HepG2 (cell line): Measurements from ENCODE around the gene MSI2. TPM values are rescaled to one million over a fixed set of nuclear protein-coding genes. Genes with fewer than 3 reads are reported as not detected.

Source experiments
- ATAC-seq: fragments of 200-7000 bp; cut with Tn5 transposase; 3 replicates; pipeline ENCODE4 v1.9.1; 2020; ENCODE audit warnings: mild to moderate bottlenecking, moderate library complexity
- BruUV-seq: library from RNA; stranded (reverse); fragments of 400-500 nt; replicated peaks from 2 replicates; lab custom pipeline; 2021; lab: Mats Ljungman, UMichigan
- CTCF ChIA-PET: fragments of 300-600 bp; formaldehyde crosslinking; extraction: SDS; loops from one replicate; lab custom pipeline; 2021; ENCODE audit warnings: low total read pairs, inconsistent platforms, low intra/inter-chr PET ratio; lab: Yijun Ruan, JAX
- POLR2A ChIA-PET: fragments of 350-600 bp; sonication (Branson Sonifier 250); formaldehyde crosslinking; loops from one replicate; lab custom pipeline; 2020; ENCODE audit warnings: antibody characterized with exemption, inconsistent platforms; lab: Yijun Ruan, JAX
- DNase-seq: peaks from one replicate; pipeline ENCODE4 v3.0.0-alpha.2; 2015; ENCODE audit warnings: low spot score
- FAIRE-seq: peaks from 3 replicates; lab custom pipeline; 2011; peaks lifted over from hg19 to GRCh38; lab: Jason Lieb, UNC
- H2AFZ ChIP-seq: one replicate; pipeline ENCODE4 v1.6.1; 2011; ENCODE audit warnings: low read length, inconsistent platforms
- H3K27ac ChIP-seq: fragments of 300-600 bp; 3 replicates; pipeline ENCODE4 v1.8.0; 2011; ENCODE audit warnings: mixed run types, mild to moderate bottlenecking, mixed read lengths, low read length, inconsistent platforms; ENCODE audit not compliant: insufficient read depth; ENCODE audit errors: extremely low read length
- H3K27me3 ChIP-seq, 2 experiments: fragments of 200-600 bp in 1 of 2; 2 replicates in 1 of 2; 3 replicates in 1 of 2; pipeline versions ENCODE4 v1.6.0 to v1.8.0; 2011; ENCODE audit warnings: low read length in 2 of 2, mild to moderate bottlenecking in 2 of 2, moderate library complexity in 2 of 2, inconsistent platforms in 1 of 2; ENCODE audit not compliant: insufficient read depth in 2 of 2, control insufficient read depth in 1 of 2
- H3K36me3 ChIP-seq, 2 experiments: fragments of 200-600 bp in 1 of 2; replicated peaks in 1 of 2; 2 replicates in 1 of 2; 3 replicates in 1 of 2; pipeline versions ENCODE4 v1.5.1 to v1.8.0; 2011; ENCODE audit warnings: low read length in 2 of 2, inconsistent platforms in 1 of 2; ENCODE audit not compliant: insufficient read depth in 2 of 2, control insufficient read depth in 1 of 2
- H3K4me1 ChIP-seq: 2 replicates; pipeline ENCODE4 v1.5.1; 2012; ENCODE audit warnings: low read length, inconsistent platforms; ENCODE audit not compliant: insufficient read depth
- H3K4me2 ChIP-seq: 2 replicates; pipeline ENCODE4 v1.6.0; 2011; ENCODE audit warnings: low read depth, low read length, inconsistent platforms
- H3K4me3 ChIP-seq, 3 experiments: fragments of 200-600 bp in 1 of 3; sonication (generic), shearing (Covaris generic) in 1 of 3; replicated peaks in 1 of 3; 2 replicates each; pipeline ENCODE4 v1.5.1; 2011 to 2016; ENCODE audit warnings: low read length in 3 of 3, inconsistent platforms in 2 of 3, low read depth in 2 of 3, mild to moderate bottlenecking in 2 of 3, control low read depth in 1 of 3, mixed read lengths in 1 of 3; ENCODE audit not compliant: insufficient read depth in 1 of 3
- H3K79me2 ChIP-seq: one replicate; pipeline ENCODE4 v1.6.1; 2011; ENCODE audit warnings: low read length, inconsistent platforms; ENCODE audit not compliant: insufficient read depth
- H3K9ac ChIP-seq: 2 replicates; pipeline ENCODE4 v1.6.0; 2011; ENCODE audit warnings: mild to moderate bottlenecking, low read depth, low read length, inconsistent platforms; ENCODE audit not compliant: insufficient read depth
- H3K9me3 ChIP-seq: 2 replicates; pipeline ENCODE4 v1.5.1; 2012; ENCODE audit warnings: mild to moderate bottlenecking, low read length
- H4K20me1 ChIP-seq: 2 replicates; pipeline ENCODE4 v1.6.0; 2011; ENCODE audit warnings: inconsistent platforms, mild to moderate bottlenecking, low read length, moderate library complexity; ENCODE audit not compliant: insufficient read depth
- HNRNPK ChIP-seq: fragments of 200-400 bp; formaldehyde crosslinking; IDR thresholded peaks from 2 replicates; pipeline ENCODE4 v1.6.1; 2018; ENCODE audit warnings: low read length, low read depth, moderate library complexity, mild to moderate bottlenecking; ENCODE audit not compliant: poor library complexity, severe bottlenecking
- YY1 ChIP-seq: IDR thresholded peaks from 2 replicates; pipeline ENCODE4 v1.6.1; 2011; ENCODE audit warnings: low read length, low read depth, moderate library complexity, mild to moderate bottlenecking; ENCODE audit not compliant: insufficient read depth, insufficient replicate concordance
- ZNF160 ChIP-seq: sonication (generic); formaldehyde crosslinking; IDR thresholded peaks from 2 replicates; pipeline ENCODE4 v1.8.0; 2022; ENCODE audit warnings: mild to moderate bottlenecking, inconsistent platforms, missing genetic modification reagents
- ZNF775 ChIP-seq: sonication (generic); formaldehyde crosslinking; IDR thresholded peaks from 2 replicates; pipeline ENCODE4 v1.4.0; 2020; ENCODE audit warnings: missing genetic modification reagents, mild to moderate bottlenecking, moderate library complexity, borderline replicate concordance
- WGBS: methylation state at CpG from one replicate; pipeline ENCODE4 v1.1.6; 2017; ENCODE audit warnings: low lambda C conversion rate; 5-methylcytosine and 5-hydroxymethylcytosine counted together
- in situ Hi-C: cut with HindIII; loops from 2 replicates; pipeline ENCODE4 v1.10.0; 2017; ENCODE audit warnings: low pct_unique_long_range_greater_than_20kb; ENCODE audit not compliant: extremely low pct_ligation_motif_present
- intact Hi-C: fragments of 100-400 bp; cut with micrococcal nuclease; formaldehyde crosslinking; loops from one replicate; pipeline ENCODE4 v1.10.0; 2022; ENCODE audit not compliant: unreplicated experiment
- polyA plus RNA-seq, 8 experiments: library from polyadenylated mRNA; depleted of rRNA in 3 of 8; stranded (reverse) in 7 of 8; unstranded in 1 of 8; fragments of >200 nt; fragmentation: Illumina TruSeq in 4 of 8; extraction: Trizol in 4 of 8; gene quantifications; 2 replicates each; pipeline versions ENCODE4 v1.2.1 to v1.2.3, GENCODE V29; 2011 to 2016; ENCODE audit warnings: low read depth in 4 of 8, missing spikeins in 1 of 8, mixed read lengths in 1 of 8; ENCODE audit not compliant: insufficient read depth in 1 of 8
- total RNA-seq, 5 experiments: library from RNA; depleted of rRNA; stranded (reverse); fragments of >200 nt; fragmentation: Illumina TruSeq; extraction: Trizol; gene quantifications; 2 replicates each; pipeline ENCODE4 v1.2.3, GENCODE V29; 2016; ENCODE audit warnings: low read depth in 1 of 5
- TF ChIP-seq, protein P1 (sequence below): sonication (generic); formaldehyde crosslinking; IDR thresholded peaks from 2 replicates; pipeline ENCODE4 v1.4.0; 2020; ENCODE audit warnings: missing genetic modification reagents, borderline replicate concordance
- TF ChIP-seq, protein P2 (sequence below): sonication (generic); formaldehyde crosslinking; IDR thresholded peaks from 2 replicates; pipeline ENCODE4 v1.5.0; 2020; ENCODE audit warnings: mild to moderate bottlenecking, missing genetic modification reagents
- TF ChIP-seq, protein P3 (sequence below): sonication (generic); formaldehyde crosslinking; IDR thresholded peaks from 2 replicates; pipeline ENCODE4 v1.4.0; 2020; ENCODE audit warnings: mild to moderate bottlenecking, missing genetic modification reagents

The MSI2 gene
- total and polyA plus RNA-seq, 2 of the 13 experiments (the other 11 are each of a cell fraction or from before 2014, with no cell fraction given) = 77.5 to 78.4 TPM

DNA sequence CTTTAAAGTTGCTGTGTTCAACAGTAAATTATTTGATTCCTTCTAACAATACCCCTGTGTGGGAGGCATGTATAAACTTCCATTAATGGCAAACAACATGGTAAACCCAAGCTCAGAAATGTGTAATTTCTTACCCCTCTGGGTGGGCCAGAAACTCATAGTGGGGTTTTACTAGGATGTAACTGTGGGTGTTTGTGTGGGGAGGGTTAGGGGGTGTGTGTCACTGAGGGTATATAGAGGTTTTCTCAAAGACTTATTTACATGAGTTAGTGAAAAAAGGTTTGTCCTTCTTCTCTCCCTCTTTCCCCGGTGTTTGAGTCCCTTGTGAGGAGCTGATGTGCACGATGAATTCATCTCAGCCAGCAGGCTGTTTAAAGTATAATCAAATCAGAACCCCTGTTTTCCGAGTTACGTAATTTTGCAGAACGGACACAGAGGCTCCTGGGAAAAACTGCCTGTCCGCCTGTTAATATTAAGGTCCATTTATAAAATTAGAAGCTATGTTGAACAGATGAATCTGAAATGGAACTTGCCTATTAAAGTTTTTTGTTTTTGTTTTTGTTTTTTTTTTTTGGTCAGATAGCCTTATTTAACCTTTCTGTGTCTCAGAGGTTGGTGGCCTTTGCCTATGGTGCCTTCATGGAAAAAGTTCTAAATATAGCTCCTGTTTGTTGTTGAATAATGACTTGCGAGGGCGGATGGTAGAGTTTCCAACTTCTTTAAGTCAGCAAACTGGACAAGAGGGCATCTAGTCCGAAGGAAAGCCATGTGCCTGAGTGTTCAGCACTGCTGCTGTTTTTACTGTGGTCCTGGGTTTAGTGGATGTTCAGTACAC, 73.3 kb downstream of the MSI2 start (continued):
- TF ChIP-seq, protein P1, sequence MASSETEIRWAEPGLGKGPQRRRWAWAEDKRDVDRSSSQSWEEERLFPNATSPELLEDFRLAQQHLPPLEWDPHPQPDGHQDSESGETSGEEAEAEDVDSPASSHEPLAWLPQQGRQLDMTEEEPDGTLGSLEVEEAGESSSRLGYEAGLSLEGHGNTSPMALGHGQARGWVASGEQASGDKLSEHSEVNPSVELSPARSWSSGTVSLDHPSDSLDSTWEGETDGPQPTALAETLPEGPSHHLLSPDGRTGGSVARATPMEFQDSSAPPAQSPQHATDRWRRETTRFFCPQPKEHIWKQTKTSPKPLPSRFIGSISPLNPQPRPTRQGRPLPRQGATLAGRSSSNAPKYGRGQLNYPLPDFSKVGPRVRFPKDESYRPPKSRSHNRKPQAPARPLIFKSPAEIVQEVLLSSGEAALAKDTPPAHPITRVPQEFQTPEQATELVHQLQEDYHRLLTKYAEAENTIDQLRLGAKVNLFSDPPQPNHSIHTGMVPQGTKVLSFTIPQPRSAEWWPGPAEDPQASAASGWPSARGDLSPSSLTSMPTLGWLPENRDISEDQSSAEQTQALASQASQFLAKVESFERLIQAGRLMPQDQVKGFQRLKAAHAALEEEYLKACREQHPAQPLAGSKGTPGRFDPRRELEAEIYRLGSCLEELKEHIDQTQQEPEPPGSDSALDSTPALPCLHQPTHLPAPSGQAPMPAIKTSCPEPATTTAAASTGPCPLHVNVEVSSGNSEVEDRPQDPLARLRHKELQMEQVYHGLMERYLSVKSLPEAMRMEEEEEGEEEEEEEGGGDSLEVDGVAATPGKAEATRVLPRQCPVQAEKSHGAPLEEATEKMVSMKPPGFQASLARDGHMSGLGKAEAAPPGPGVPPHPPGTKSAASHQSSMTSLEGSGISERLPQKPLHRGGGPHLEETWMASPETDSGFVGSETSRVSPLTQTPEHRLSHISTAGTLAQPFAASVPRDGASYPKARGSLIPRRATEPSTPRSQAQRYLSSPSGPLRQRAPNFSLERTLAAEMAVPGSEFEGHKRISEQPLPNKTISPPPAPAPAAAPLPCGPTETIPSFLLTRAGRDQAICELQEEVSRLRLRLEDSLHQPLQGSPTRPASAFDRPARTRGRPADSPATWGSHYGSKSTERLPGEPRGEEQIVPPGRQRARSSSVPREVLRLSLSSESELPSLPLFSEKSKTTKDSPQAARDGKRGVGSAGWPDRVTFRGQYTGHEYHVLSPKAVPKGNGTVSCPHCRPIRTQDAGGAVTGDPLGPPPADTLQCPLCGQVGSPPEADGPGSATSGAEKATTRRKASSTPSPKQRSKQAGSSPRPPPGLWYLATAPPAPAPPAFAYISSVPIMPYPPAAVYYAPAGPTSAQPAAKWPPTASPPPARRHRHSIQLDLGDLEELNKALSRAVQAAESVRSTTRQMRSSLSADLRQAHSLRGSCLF (CRISPR knock-in tag) = 0 out of 2 replicates have a peak, but pooled peaks have one; percentile 41
- no peak for TF ChIP-seq ZNF160 (CRISPR knock-in tag)
- no peak for TF ChIP-seq YY1
- peak; percentile 53 for TF ChIP-seq HNRNPK

DNA sequence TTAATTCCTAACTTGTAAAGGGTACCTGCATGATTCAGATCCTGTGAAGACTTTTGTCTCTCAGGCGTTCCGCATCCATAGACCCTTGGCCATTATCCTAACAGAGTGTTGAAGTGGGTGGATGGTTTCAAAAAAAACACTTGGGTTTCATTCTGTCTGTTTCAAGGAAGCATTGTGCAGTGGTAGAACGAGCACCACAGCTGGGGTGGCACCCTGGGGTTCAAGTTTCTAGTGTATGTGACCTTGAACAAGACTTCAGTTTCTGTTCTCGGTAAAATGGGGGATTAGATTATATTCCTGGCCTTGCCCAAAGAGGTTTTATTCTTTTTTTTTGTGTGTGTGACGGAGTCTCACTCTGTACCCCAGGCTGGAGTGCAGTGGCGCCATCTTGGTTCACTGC, 74.3 kb downstream of the MSI2 start:
- intact Hi-C loops = no loop called here
- Histone ChIP-seq H3K4me3 (no peak overlapping the region), H4K20me1 (peaks cover 6% of the 10 kb centered on the region; the same call in 1 of the 2 replicates), H3K27me3 (no peaks in the 10 kb centered on the region), H3K4me2 (no peak overlapping the region), H2AFZ (no peak overlapping the region), H3K36me3 (peaks cover 4 to 14% of the 10 kb centered on the region in 2 experiments; a peak in 4 of 5 replicates), H3K27ac (no peak overlapping the region), H3K9me3 (no peaks in the 10 kb centered on the region), H3K79me2 (peaks cover 35% of the 10 kb centered on the region), H3K9ac (no peak overlapping the region), H3K4me1 (peaks cover 35% of the 10 kb centered on the region)
- WGBS = 95% methylated on average over 6 of the region's 6 CpGs
- ATAC-seq (no peak), DNase-seq (no peak), FAIRE-seq (no peak)
- in situ Hi-C loops = no loop called here
- CTCF ChIA-PET = no interaction called here
- no TSS peak for BruUV-seq
- TF ChIP-seq, protein P2, sequence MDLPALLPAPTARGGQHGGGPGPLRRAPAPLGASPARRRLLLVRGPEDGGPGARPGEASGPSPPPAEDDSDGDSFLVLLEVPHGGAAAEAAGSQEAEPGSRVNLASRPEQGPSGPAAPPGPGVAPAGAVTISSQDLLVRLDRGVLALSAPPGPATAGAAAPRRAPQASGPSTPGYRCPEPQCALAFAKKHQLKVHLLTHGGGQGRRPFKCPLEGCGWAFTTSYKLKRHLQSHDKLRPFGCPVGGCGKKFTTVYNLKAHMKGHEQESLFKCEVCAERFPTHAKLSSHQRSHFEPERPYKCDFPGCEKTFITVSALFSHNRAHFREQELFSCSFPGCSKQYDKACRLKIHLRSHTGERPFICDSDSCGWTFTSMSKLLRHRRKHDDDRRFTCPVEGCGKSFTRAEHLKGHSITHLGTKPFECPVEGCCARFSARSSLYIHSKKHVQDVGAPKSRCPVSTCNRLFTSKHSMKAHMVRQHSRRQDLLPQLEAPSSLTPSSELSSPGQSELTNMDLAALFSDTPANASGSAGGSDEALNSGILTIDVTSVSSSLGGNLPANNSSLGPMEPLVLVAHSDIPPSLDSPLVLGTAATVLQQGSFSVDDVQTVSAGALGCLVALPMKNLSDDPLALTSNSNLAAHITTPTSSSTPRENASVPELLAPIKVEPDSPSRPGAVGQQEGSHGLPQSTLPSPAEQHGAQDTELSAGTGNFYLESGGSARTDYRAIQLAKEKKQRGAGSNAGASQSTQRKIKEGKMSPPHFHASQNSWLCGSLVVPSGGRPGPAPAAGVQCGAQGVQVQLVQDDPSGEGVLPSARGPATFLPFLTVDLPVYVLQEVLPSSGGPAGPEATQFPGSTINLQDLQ (CRISPR knock-in tag) = no peak
- TF ChIP-seq YY1 (no peak), ZNF775 (CRISPR knock-in tag) (no peak)
- TF ChIP-seq, protein P3, sequence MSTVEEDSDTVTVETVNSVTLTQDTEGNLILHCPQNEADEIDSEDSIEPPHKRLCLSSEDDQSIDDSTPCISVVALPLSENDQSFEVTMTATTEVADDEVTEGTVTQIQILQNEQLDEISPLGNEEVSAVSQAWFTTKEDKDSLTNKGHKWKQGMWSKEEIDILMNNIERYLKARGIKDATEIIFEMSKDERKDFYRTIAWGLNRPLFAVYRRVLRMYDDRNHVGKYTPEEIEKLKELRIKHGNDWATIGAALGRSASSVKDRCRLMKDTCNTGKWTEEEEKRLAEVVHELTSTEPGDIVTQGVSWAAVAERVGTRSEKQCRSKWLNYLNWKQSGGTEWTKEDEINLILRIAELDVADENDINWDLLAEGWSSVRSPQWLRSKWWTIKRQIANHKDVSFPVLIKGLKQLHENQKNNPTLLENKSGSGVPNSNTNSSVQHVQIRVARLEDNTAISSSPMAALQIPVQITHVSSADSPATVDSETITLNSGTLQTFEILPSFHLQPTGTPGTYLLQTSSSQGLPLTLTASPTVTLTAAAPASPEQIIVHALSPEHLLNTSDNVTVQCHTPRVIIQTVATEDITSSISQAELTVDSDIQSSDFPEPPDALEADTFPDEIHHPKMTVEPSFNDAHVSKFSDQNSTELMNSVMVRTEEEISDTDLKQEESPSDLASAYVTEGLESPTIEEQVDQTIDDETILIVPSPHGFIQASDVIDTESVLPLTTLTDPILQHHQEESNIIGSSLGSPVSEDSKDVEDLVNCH (CRISPR knock-in tag) = no peak
- POLR2A ChIA-PET = no interaction called here
